Tibial nerve (tissue), 4 donors: ENCODE results near the gene ANO9. TPM values are rescaled to one million over a fixed set of nuclear protein-coding genes. Genes with fewer than 3 reads are reported as not detected.

Source experiments
- DNase-seq, 2 donors: peaks; one replicate each; pipeline ENCODE4 v3.0.0-alpha.2; 2019; ENCODE audit warnings: low spot score in 2 of 2
- H3K27ac ChIP-seq, 4 donors: fragments of 200-600 bp; sonication (generic) in 3 of 4; one replicate each; pipeline ENCODE4 v1.5.1; 2017 to 2019; ENCODE audit warnings: mild to moderate bottlenecking in 1 of 4
- H3K27me3 ChIP-seq, 2 donors: fragments of 200-600 bp; sonication (generic) in 1 of 2; one replicate each; pipeline versions ENCODE4 v1.5.1 to v1.6.0; 2017 to 2019
- H3K36me3 ChIP-seq, 3 donors: fragments of 200-600 bp; sonication (generic); one replicate each; pipeline ENCODE4 v1.5.1; 2018 to 2019
- H3K4me1 ChIP-seq, 4 donors: fragments of 200-600 bp; sonication (generic) in 3 of 4; one replicate each; pipeline ENCODE4 v1.5.1; 2017 to 2019
- H3K4me3 ChIP-seq, 4 donors: fragments of 200-600 bp; sonication (generic) in 3 of 4; one replicate each; pipeline ENCODE4 v1.5.1; 2017 to 2019; ENCODE audit warnings: mild to moderate bottlenecking in 1 of 4, moderate library complexity in 1 of 4
- H3K9me3 ChIP-seq, 4 donors: fragments of 200-600 bp; sonication (generic) in 3 of 4; one replicate each; pipeline ENCODE4 v1.5.1; 2017 to 2019
- CTCF ChIP-seq, 5 experiments: fragments of 200-600 bp in 3 of 5; fragments of 450-650 bp in 2 of 5; sonication (generic) in 3 of 5; IDR thresholded peaks; one replicate each; pipeline ENCODE4 v1.5.1; 2016 to 2019; ENCODE audit warnings: antibody characterized with exemption in 5 of 5, mild to moderate bottlenecking in 3 of 5, moderate library complexity in 2 of 5
- EP300 ChIP-seq, 2 donors: sonication (generic); formaldehyde crosslinking; IDR thresholded peaks; one replicate each; pipeline ENCODE4 v1.6.1; 2017; ENCODE audit warnings: antibody characterized with exemption in 2 of 2, mild to moderate bottlenecking in 1 of 2
- POLR2A ChIP-seq, 2 donors: fragments of 450-650 bp; IDR thresholded peaks; one replicate each; pipeline ENCODE4 v1.6.1; 2017; ENCODE audit warnings: antibody characterized with exemption in 2 of 2, mild to moderate bottlenecking in 2 of 2, moderate library complexity in 2 of 2
- WGBS, 2 donors: methylation state at CpG; one replicate each; pipeline ENCODE4 v1.1.5; 2018; 5-methylcytosine and 5-hydroxymethylcytosine counted together
- total RNA-seq, 4 donors: library from RNA; depleted of rRNA; stranded (reverse); fragments of >200 nt; gene quantifications; one replicate each; pipeline ENCODE4 v1.1.0, GENCODE V29; 2016

Gene ANO9
- total RNA-seq, 4 donors from 2014 or later, result 0.78 to 0.90 (median 0.87) TPM; not detected in 1

- WGBS, 2 donors, result 76 to 81% methylated on average over 20 of the region's 20 CpGs
- Histone ChIP-seq H3K4me3 (no peak overlapping the region), H3K36me3 (no peaks in the 10 kb centered on the region), H3K27ac (no peak overlapping the region), H3K27me3 (peaks cover 0 to 3% of the 10 kb centered on the region in 2 donors), H3K9me3 (no peaks in the 10 kb centered on the region), H3K4me1 (no peaks in the 10 kb centered on the region)
- TF ChIP-seq EP300 (IDR thresholded peaks at IDR 0.05), result no peak
- no peak for TF ChIP-seq POLR2A (IDR thresholded peaks at IDR 0.05)
- TF ChIP-seq CTCF (IDR thresholded peaks at IDR 0.05), result no peak
- no peak for DNase-seq
Measured at GRCh38 chr11:433641-434040, 8.2 kb downstream of the ANO9 start.

- TF ChIP-seq POLR2A (IDR thresholded peaks at IDR 0.05) (no peak), CTCF (IDR thresholded peaks at IDR 0.05) (no peak), EP300 (IDR thresholded peaks at IDR 0.05) (no peak)
- no peak overlapping the region for H3K4me3 ChIP-seq
- DNase-seq, result no peak
- H3K4me1 ChIP-seq, result no peaks in the 10 kb centered on the region
- no peaks in the 10 kb centered on the region for H3K9me3 ChIP-seq
- peaks cover 0 to 3% of the 10 kb centered on the region in 2 donors for H3K27me3 ChIP-seq
- H3K27ac ChIP-seq, result no peak overlapping the region
- WGBS, 2 donors, result 87 to 88% methylated on average over 11 to 17 of the region's 17 CpGs
- H3K36me3 ChIP-seq, result no peaks in the 10 kb centered on the region
Measured at GRCh38 chr11:433111-433510, 8.7 kb downstream of the ANO9 start.

GRCh38 chr11:432501-433100 is 9.2 kb downstream of the ANO9 start:
- Histone ChIP-seq H3K4me3 (no peak overlapping the region), H3K36me3 (no peaks in the 10 kb centered on the region), H3K9me3 (no peaks in the 10 kb centered on the region), H3K27ac (no peak overlapping the region), H3K27me3 (peaks cover 0 to 3% of the 10 kb centered on the region in 2 donors), H3K4me1 (no peaks in the 10 kb centered on the region)
- TF ChIP-seq CTCF (IDR thresholded peaks at IDR 0.05) (no peak), POLR2A (IDR thresholded peaks at IDR 0.05) (no peak), EP300 (IDR thresholded peaks at IDR 0.05) (no peak)
- 88 to 90% methylated on average over 17 to 18 of the region's 20 CpGs for WGBS, 2 donors
- DNase-seq, result no peak

- WGBS, 2 donors, result 84 to 93% methylated on average over 5 to 11 of the region's 13 CpGs
- Histone ChIP-seq H3K27me3 (peaks cover 0 to 5% of the 10 kb centered on the region in 2 donors), H3K9me3 (no peaks in the 10 kb centered on the region), H3K27ac (no peak overlapping the region), H3K4me1 (no peaks in the 10 kb centered on the region), H3K36me3 (no peaks in the 10 kb centered on the region), H3K4me3 (no peak overlapping the region)
- DNase-seq, result no peak
- no peak for TF ChIP-seq CTCF (IDR thresholded peaks at IDR 0.05)
Measured at GRCh38 chr11:431921-432320, 9.9 kb downstream of the ANO9 start.

GRCh38 chr11:429931-430456 is 11.8 kb downstream of the ANO9 start:
- H3K27me3 ChIP-seq, result peaks cover 0 to 24% of the 10 kb centered on the region in 2 donors
- no peak overlapping the region for H3K4me3 ChIP-seq
- H3K27ac ChIP-seq, result no peak overlapping the region
- peaks cover 0 to 3% (median 0%) of the 10 kb centered on the region in 4 donors for H3K9me3 ChIP-seq
- no peaks in the 10 kb centered on the region for H3K36me3 ChIP-seq
- DNase-seq, result no peak
- H3K4me1 ChIP-seq, result no peaks in the 10 kb centered on the region
- WGBS, 2 donors, result 35 to 51% methylated on average over 19 to 20 of the region's 25 CpGs
- TF ChIP-seq POLR2A (IDR thresholded peaks at IDR 0.05) (no peak), EP300 (IDR thresholded peaks at IDR 0.05) (no peak), CTCF (IDR thresholded peaks at IDR 0.05) (no peak)
